GM19372 (cell line): ENCODE data around the gene LMOD2.

Experiments
- ATAC-seq: cut with Tn5 transposase; IDR thresholded peaks from one replicate; pipeline ENCODE4 v1.9.1; 2021; ENCODE audit warnings: mild to moderate bottlenecking, low read depth, moderate library complexity; ENCODE audit not compliant: unreplicated experiment

The LMOD2 gene

GRCh38 chr7:123637878-123638277 lies 17.8 kb upstream of the LMOD2 start:
- no peak for ATAC-seq

- no peak for ATAC-seq
Measured at GRCh38 chr7:123639631-123640030, 16.0 kb upstream of the LMOD2 start.

DNA sequence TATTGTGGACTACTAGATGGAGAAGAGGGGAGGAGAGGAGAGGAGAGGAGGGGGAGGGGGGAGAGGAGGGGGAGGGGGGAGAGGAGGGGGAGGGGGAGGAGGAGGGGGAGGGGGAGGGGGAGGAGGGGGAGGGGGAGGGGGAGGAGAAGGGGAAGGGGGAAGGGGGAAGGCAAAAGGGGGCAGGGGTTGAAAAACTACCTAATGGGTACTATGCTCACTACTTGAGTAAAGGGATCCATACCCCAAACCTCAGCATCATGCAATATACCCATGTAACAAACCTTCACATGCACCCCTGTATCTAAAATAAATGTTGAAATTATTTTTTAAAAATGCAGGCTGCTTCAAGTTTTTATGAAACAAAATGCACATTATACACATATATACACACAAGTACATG lies 15.1 kb upstream of the LMOD2 start:
- no peak for ATAC-seq

DNA sequence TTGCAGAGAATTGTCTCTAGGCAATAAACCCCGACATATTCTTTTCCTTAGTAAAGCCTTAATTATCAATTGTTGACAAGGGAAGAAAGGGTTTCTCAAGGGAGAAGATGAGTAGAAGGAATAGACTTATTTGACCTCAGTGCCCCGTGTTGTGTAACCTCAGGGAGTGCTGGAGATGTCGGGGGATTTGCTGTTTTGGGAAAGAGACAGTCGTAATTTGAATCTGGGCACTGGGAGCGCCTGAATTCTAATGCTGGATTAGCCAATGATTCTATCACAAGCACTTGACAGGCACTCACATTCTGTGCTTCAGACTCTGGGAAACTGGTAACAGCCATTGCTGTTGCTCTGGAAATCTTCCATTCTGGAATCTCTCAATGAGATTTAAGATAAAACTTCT lies 13.8 kb upstream of the LMOD2 start:
- ATAC-seq, result no peak

DNA sequence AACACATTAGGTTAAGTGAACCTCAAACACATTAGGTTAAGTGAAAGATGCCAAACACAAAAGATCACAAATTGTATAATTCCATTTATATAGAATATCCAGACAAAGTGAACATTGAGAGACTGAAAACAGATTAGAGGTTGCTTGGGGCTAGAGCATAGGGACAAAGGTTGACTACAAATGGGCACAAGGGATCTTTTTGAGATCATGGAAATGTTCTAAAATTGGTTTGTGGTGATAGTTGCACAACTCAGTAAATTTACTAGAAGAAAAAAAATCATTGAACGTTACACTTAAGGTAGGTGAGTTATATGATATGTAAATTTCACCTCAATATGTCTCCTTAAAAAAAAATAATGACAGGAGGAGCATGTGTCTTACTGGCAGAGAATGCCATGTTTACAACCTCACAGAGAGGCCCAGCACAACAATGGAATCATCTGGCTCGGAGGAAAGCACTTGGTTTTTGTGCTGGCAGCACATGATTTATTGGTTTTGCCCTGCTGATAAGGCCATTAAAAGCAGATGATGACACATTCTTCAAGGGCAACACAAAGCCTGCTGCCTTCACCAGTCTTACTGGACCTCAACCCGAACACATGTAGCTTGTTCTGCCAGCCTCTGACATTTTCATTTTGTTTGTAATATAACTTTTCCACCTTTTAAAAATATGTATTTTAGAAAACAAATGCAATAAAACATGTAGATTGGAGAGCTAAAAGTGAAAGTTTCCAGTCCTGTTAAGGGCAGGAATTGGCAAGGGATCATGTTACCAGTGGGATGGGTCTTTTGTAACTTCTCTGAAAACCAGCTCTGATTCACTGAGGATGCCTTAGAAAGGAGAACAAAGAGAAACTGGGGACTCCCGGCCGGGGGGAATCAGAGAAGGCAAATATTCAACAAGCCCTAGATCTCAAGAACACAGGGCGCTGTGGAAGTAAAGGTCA lies 11.9 kb upstream of the LMOD2 start:
- no peak for ATAC-seq

GRCh38 chr7:123645516-123645915 lies 10.2 kb upstream of the LMOD2 start:
- ATAC-seq, result no peak

GRCh38 chr7:123647106-123647730 lies 8.4 kb upstream of the LMOD2 start:
- no peak for ATAC-seq

DNA sequence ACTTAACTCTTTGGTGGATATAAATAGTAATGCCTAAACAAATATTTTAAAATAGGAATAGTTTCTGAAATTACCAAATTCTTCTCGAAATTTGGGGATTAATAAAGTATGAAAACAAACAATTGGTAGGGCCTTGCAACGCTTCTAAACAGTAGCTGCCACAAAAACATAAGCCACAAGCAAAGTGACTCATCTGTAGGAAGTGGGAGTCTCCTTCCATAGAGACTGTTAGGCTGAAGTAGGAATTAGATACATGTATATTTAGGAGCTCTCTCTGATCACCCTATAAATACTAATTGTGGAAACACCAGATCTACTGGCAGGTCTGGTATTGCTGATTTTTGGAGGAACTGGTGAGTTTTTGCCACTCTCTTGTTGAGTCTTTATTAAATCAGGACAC lies 5.7 kb upstream of the LMOD2 start:
- ATAC-seq, result no peak

DNA sequence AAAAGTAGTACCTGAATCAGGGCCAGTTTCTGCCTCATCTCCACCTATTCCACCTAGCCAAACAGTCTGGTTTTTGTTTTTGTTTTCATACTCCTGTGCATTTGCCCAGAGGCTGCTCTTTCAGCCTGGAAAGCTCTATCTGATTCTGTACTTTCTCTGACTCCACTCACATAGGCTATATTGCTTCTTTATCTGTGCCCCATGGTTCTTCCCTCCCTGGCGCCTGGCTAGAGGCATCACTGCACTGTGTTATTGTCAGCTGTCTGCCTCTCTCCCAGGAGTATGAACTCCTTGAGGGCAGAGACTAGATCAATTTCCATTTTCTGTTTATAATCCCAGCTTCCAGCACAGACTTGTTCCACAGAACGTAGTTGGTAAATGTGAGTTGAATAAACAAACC lies 5.1 kb upstream of the LMOD2 start:
- ATAC-seq, result no peak

DNA sequence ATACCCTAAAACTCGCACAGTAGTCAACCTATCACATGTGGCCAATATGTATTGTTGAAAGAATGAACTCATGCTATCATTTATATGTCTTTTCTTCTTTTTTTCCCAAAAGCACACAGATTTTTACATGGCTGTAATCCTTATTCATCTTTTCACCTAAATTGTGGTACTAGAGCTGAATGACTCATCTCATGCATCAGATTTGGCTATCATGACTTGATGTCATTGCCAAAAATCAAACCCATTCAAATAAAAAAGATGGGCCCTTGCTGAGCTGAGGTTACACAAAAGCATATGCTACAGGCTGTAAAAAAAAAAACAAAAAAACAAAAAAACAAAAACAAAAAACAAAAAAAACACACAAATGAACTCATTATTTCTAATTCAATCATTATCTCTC lies 3.3 kb upstream of the LMOD2 start:
- ATAC-seq, result no peak

DNA sequence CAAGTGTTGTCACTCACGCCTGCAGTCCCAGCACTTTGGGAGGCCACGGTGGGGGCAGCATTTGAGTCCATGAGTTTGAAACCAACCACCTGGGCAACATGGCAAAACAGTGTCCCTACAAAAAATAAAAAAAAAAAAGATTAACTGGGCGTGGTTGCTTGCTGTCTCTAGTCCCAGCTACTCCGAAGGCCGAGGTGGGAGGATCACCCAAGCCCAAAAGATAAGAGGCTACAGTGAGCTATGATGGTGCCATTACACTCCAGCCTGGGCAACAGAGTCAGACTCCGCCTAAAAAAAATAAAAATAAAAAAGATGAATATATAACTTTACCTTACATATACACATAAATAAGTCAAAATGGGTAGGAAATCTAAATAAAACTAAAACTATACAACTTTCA lies 2.5 kb upstream of the LMOD2 start:
- ATAC-seq, result no peak

DNA sequence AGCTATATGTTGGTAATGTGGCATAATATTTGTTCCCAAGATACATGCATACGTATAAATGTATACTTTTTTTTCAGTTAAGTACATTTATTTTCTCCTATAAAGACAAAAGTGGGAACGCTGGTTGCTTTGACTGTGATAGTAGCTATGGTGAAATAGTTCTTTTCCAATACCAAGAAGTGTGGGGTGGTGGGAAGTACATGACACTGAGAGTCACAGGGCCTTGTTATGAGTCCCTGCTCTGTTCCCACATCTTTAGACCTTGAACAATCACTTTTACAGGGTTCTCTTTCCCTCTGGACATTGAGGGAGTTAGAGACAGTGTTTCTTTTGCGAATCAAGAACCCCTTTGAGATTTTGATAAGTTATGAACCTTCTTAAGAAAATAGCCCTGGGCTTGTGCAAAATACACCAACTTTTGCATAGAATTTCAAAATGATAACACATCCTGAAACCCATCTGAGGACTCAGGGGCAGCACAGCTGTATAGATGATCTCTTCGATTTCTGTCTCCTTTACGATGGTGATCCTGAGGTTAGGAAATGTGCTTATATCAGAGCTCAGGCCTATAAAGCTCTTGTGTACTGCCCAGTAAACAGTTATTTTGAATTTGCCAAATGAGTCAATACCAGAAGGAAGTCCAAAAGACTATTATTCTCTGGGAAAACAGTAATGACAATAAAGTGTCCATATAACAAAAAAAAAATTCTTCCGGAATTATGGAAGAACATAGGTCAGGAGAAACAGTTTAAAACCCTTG lies 1.1 kb downstream of the LMOD2 start:
- ATAC-seq, result no peak

- no peak for ATAC-seq
Measured at GRCh38 chr7:123657304-123657685, 1.6 kb downstream of the LMOD2 start.

DNA sequence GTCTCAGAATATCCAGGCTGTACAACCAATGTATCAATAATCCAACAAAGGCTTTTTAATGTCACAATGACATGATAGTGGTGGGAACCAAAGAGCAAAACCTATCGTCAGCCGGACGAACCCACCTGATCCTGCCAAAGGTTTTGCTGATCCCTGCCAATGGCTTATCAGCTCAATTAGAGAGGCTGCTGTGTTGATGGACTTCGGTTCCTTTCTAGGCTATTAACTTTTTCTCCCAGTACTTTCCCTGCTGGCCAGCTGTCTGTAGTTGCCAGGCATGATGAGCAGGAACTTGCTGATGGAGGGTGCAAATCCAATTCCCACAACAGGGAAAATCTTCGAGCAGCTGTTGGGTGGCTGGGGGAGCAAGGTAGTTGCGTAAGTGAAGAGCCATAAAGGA lies 2.4 kb downstream of the LMOD2 start:
- no peak for ATAC-seq

DNA sequence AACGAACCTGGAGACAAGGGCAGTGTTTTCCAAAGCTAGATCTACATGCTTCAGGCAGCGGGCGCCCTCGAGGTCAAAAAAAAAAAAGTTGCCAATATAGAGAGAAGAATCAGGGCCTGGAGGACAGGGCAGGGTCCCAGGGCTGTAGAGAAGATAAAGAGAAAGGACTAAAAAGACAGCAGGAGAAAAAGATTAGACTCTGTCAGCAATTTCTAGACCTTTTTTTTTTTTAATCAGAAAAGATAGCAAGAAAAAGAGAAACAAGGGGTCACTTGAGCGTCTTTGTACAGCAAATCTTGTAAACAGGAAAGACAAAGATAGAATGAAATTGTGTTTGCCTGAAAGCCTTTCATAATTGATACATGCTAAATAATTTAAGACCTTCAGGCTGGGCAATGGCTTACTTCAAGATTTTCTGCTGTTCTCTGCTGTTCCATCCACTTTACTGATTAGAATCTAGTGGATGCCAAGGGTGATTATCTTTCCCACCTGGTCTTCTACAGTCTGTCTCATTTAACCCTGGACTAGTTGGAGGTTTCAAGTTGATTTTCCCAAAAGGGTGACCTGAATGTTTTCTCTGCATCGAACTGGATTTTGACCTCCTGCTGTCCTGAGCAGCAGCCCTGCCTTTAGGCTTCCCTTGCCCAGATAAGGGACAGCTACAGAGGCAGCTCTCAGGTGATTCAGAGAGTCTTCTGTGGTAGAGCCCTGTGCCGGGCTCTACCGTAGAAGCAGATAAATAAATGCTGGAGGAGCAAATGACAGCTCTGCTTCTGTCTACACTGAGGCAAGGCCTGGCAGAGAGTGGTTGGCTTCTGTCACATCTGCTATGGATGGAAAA lies 5.1 kb downstream of the LMOD2 start:
- ATAC-seq, result no peak

GRCh38 chr7:123661765-123662164 lies 6.1 kb downstream of the LMOD2 start:
- ATAC-seq, result no peak

- ATAC-seq, result no peak
Measured at GRCh38 chr7:123662293-123662692, 6.6 kb downstream of the LMOD2 start.

DNA sequence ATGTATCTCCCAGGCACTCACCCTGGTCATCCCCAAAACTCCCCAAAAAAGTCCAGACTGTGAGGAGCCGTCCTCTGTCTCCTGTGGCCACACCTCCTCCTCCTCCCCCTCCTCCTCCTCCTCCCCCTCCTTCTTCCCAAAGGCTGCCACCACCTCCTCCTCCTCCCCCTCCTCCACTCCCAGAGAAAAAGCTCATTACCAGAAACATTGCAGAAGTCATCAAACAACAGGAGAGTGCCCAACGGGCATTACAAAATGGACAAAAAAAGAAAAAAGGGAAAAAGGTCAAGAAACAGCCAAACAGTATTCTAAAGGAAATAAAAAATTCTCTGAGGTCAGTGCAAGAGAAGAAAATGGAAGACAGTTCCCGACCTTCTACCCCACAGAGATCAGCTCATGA lies 7.1 kb downstream of the LMOD2 start:
- ATAC-seq, result no peak

DNA sequence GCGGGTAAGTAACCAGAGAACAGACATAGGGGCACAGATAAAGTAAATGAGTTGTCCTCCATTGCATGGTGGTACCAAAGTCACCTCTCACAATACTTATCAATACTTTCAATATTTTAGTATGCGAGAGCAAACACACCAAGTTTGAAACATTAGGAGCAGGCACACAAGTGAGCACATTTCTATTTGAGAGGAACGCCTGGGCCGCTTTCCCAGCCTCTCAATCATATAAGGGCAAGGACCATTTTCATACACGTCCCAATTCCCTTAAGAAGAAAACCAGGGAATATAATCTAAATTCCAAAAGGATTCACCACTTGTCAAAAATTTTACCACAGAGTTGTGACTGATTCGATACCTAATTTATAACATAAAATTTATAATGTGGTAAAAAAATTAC lies 7.5 kb downstream of the LMOD2 start:
- ATAC-seq, result no peak

GRCh38 chr7:123665157-123665556 lies 9.5 kb downstream of the LMOD2 start:
- ATAC-seq, result no peak
